GM18517 (cell line): ENCODE data around the gene TRAPPC5.

Experiments used
- ATAC-seq: cut with Tn5 transposase; IDR thresholded peaks from one replicate; pipeline ENCODE4 v1.9.1; 2021; ENCODE audit warnings: mild to moderate bottlenecking, moderate library complexity; ENCODE audit not compliant: unreplicated experiment

TRAPPC5 gene

GRCh38 chr19:7729831-7730285 lies 49.2 kb downstream of the TRAPPC5 start:
- no peak for ATAC-seq

- ATAC-seq = no peak
These were observed 49.9 kb downstream of the TRAPPC5 start for GRCh38 chr19:7730286-7731217.

- no peak for ATAC-seq
These were observed 50.6 kb downstream of the TRAPPC5 start for GRCh38 chr19:7731218-7731595.

- ATAC-seq = no peak
These were observed 51.0 kb downstream of the TRAPPC5 start for GRCh38 chr19:7731615-7732014.

- ATAC-seq = no peak
These were observed 51.4 kb downstream of the TRAPPC5 start, which contains the start of gene CLEC4G for GRCh38 chr19:7732045-7732444. Gene CLEC4G (minus strand): TSS chr19:7732110. CDS start chr19:7732102, 8 bp downstream.

GRCh38 chr19:7733376-7733775 lies 52.7 kb downstream of the TRAPPC5 start:
- ATAC-seq = no peak

GRCh38 chr19:7734220-7735203 lies 53.9 kb downstream of the TRAPPC5 start:
- ATAC-seq = no peak

- no peak for ATAC-seq
These were observed 55.5 kb downstream of the TRAPPC5 start for GRCh38 chr19:7736148-7736547.

- ATAC-seq = no peak
These were observed 56.6 kb downstream of the TRAPPC5 start for GRCh38 chr19:7737215-7737614.
